Measurements from ENCODE around the gene TMEM260. TPM values are rescaled to one million over a fixed set of nuclear protein-coding genes. Genes with fewer than 3 reads are reported as not detected.

Gene TMEM260
- total RNA-seq, 1 donor from 2014 or later: 22.5 TPM

DNA sequence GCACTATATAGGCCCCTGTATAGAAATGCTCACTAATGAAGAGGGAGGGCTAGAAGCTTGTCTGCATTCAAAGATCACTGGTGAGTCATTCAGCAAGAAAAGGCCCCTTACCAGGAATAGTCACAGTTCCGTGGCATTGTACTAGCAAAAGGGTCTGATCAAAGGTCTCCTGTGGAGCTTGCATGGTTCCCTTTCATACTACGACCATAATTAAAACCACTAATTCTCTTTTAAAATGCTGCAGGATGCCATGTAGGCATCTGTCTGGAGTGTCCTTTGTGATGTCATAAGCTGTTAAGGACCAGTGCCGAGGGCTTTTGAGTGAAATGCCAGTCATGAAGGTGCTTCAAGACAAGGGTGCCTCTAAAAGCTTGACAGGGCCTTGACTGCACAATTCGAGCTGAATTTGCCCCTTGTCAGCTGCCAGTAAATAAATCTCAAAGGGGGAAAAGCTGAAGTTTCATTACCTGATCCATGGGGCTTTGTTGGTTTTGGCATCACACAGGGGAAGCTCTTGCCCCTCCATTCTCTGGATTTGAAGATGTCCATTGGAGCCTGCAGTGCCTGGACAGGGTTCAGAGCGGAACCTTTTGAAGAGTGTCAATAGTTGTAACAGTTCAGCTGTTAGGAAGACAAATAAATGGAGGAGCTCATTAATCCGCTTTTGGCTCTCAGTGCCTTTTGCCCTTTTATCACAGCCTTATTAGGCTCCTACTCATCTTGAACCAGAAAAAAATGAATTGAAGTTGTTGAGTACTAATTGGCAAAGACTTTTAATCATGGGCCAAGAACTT is 69.1 kb downstream of the TMEM260 start:
- TF ChIP-seq CTCF (IDR thresholded peaks at IDR 0.05): no peak
- Mint-ChIP-seq H3K4me1 (ENCODE audit: unreplicated experiment) (no peaks in the 10 kb centered on the region), H3K9me3 (ENCODE audit: unreplicated experiment) (no peaks in the 10 kb centered on the region), H3K27ac (ENCODE audit: unreplicated experiment) (no peak overlapping the region), H3K27me3 (ENCODE audit: unreplicated experiment) (no peaks in the 10 kb centered on the region), H3K4me3 (ENCODE audit: unreplicated experiment) (no peak overlapping the region), H3K36me3 (ENCODE audit: unreplicated experiment) (peaks cover 21% of the 10 kb centered on the region)
- DNase-seq (ENCODE audit: extremely low spot score, unreplicated experiment): no peak

- Mint-ChIP-seq H3K27ac (ENCODE audit: unreplicated experiment) (no peak overlapping the region), H3K4me3 (ENCODE audit: unreplicated experiment) (no peak overlapping the region), H3K9me3 (ENCODE audit: unreplicated experiment) (no peaks in the 10 kb centered on the region), H3K27me3 (ENCODE audit: unreplicated experiment) (no peaks in the 10 kb centered on the region), H3K36me3 (ENCODE audit: unreplicated experiment) (peaks cover 21% of the 10 kb centered on the region), H3K4me1 (ENCODE audit: unreplicated experiment) (no peaks in the 10 kb centered on the region)
- no peak for TF ChIP-seq CTCF (IDR thresholded peaks at IDR 0.05)
- DNase-seq (ENCODE audit: extremely low spot score, unreplicated experiment): no peak
Measured at GRCh38 chr14:56649382-56649781, 69.8 kb downstream of the TMEM260 start.

DNA sequence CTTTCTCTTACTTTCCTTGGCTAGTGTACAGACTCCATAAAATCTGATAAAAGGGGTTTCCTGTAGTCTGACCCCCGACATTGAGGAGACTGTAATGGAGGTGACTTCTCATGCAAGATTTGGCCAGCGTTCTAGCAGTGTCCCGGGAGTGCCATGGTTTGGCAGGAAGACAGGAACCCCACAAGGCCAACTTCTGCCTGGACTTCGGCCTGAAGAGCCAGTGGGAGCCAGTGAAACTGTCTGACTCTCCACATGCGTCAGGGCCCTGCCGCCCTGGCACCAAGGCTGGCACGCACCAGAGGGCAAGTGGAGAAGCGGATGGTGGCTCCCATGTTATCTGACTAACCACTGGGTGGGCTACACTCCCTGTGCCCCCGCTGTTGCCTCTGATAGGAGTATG is 70.5 kb downstream of the TMEM260 start:
- Mint-ChIP-seq H3K27ac (ENCODE audit: unreplicated experiment) (no peak overlapping the region), H3K27me3 (ENCODE audit: unreplicated experiment) (no peaks in the 10 kb centered on the region), H3K9me3 (ENCODE audit: unreplicated experiment) (no peaks in the 10 kb centered on the region), H3K4me1 (ENCODE audit: unreplicated experiment) (no peaks in the 10 kb centered on the region), H3K4me3 (ENCODE audit: unreplicated experiment) (no peak overlapping the region), H3K36me3 (ENCODE audit: unreplicated experiment) (peaks cover 21% of the 10 kb centered on the region)
- no peak for TF ChIP-seq CTCF (IDR thresholded peaks at IDR 0.05)
- DNase-seq (ENCODE audit: extremely low spot score, unreplicated experiment): no peak

- no peaks in the 10 kb centered on the region for H3K27me3 Mint-ChIP-seq (ENCODE audit: unreplicated experiment)
- no peak for DNase-seq (ENCODE audit: extremely low spot score, unreplicated experiment)
- H3K4me1 Mint-ChIP-seq (ENCODE audit: unreplicated experiment): no peaks in the 10 kb centered on the region
- no peaks in the 10 kb centered on the region for H3K9me3 Mint-ChIP-seq (ENCODE audit: unreplicated experiment)
- no peak overlapping the region for H3K4me3 Mint-ChIP-seq (ENCODE audit: unreplicated experiment)
- TF ChIP-seq CTCF (IDR thresholded peaks at IDR 0.05): no peak
- peaks cover 21% of the 10 kb centered on the region for H3K36me3 Mint-ChIP-seq (ENCODE audit: unreplicated experiment)
- no peak overlapping the region for H3K27ac Mint-ChIP-seq (ENCODE audit: unreplicated experiment)
Measured at GRCh38 chr14:56650979-56651378, 71.4 kb downstream of the TMEM260 start.

DNA sequence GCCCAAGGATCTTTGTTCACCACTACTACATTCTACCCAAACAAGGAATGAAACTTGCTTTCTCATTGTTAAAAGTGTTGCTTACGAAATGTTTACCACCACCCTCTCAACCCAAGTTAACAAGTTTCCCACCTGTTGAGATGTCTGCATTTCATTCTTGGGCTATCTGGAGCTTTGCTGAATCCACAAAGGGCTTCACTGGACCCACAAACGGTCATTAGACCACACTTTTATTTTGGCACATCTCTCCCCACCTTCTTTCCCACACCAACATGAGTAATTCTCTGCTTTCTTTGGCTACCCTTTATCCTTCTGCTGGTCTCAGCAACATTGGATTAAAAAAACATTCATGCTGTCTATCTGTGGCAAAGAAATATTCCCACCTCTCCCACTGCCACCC is 78.0 kb downstream of the TMEM260 start:
- Mint-ChIP-seq H3K27me3 (ENCODE audit: unreplicated experiment) (no peaks in the 10 kb centered on the region), H3K9me3 (ENCODE audit: unreplicated experiment) (no peaks in the 10 kb centered on the region), H3K27ac (ENCODE audit: unreplicated experiment) (no peak overlapping the region), H3K4me3 (ENCODE audit: unreplicated experiment) (no peak overlapping the region), H3K36me3 (ENCODE audit: unreplicated experiment) (no peaks in the 10 kb centered on the region), H3K4me1 (ENCODE audit: unreplicated experiment) (no peaks in the 10 kb centered on the region)
- no peak for TF ChIP-seq CTCF (IDR thresholded peaks at IDR 0.05)
- DNase-seq (ENCODE audit: extremely low spot score, unreplicated experiment): no peak

Measured in osteocyte (in vitro differentiated cells).